RPMI7951 (cell line): Measurements from ENCODE around the gene ATP4B. TPM values are rescaled to one million over a fixed set of nuclear protein-coding genes. Genes with fewer than 3 reads are reported as not detected.

Experiments used
- DNase-seq: peaks from one replicate; pipeline ENCODE4 v3.0.0-alpha.2; 2012; ENCODE audit warnings: low read depth
- total RNA-seq: library from RNA; depleted of rRNA; stranded (reverse); fragments of >200 nt; shearing (Covaris generic); gene quantifications from 2 replicates; pipeline ENCODE4 v1.2.3, GENCODE V29; 2014

ATP4B gene
- total RNA-seq, 1 experiment from 2014 or later: not detected

DNA sequence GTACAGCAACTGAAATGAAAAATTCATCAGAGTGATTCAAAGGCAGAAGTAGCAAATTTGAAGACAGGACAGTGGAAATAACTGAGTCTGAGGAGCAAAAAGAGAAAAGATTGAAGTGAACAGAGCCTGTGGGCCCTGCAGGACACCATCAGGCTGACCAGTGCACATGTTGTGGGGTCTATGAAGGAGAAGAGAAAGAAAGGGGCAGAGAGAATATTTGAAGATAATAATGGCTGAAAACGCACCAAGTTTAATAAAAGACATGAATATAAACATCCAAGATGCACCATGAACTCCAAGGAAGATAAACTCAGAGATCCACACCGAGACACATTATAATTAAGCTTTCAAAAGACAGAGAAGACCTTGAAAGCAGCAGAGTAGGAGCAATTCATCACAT lies 15.4 kb downstream of the ATP4B start:
- no peak for DNase-seq

DNA sequence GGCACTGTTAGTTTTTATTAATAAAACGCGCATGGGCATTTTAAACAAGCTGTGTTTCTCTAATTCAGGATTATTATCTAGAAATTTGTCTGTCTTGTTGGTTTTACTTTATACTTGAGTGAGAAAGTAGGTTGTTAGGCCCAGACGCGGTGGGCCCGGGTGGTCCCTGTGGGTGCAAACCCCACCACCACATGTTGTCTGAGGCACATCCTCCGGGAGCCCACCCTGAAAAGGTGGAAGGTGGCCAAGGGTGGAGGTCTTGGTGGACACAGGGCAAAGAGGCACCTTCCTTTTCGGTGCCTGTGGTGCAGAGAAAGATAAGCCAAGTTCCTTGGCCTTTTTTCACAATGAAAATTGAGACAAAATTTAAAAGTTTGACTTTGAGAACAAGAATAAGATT lies 16.6 kb downstream of the ATP4B start:
- no peak for DNase-seq

DNA sequence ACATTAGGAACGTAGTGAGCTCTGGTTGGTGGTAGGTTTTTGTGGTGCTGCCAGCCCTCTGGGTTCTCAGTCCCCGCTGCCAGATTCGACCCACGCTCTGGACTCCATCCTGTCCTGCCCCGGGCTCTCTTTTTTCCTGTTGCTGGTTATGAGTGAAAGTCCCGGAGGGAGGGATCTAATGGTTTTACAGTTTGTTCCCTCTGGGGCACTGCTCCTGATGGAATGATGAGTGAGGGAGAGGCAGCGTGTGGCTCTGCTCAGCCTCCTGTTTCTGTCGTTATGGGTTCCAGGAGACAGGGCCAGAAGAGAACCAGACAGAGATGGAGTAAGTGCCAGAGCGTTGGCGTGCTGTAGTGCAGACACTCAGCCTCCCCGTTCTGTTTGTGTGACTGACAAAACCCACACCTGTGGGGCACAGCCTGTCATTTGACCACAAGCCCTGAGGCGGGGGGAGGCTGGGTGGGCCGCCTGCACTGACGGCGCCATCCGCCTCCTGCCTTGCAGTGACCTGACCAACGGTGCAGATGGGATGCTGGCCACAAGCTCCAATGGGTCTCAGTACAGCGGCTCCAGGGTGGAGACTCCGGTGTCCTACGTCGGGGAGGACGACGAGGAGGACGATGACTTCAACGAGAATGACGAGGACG lies 18.3 kb downstream of the ATP4B start:
- no peak for DNase-seq

DNA sequence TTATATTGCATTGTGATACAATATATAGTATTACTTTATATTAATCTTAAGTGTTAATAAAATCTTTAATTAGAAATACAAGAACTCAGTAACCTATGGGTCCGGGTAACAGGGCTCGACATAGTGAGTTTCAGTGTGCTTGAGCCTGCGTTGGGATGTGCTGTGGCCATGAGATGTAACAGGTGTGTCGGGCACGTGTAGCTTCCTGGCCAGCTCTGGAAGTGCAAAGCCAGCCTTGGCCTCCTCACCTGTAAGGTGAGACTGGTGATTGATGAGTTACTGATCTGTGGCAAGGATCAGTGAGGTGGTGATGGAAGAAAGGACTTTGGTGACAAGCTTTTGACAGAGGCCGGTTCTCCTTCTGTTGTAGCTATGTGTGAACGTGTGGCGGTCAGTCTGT lies 19.2 kb downstream of the ATP4B start:
- no peak for DNase-seq

DNA sequence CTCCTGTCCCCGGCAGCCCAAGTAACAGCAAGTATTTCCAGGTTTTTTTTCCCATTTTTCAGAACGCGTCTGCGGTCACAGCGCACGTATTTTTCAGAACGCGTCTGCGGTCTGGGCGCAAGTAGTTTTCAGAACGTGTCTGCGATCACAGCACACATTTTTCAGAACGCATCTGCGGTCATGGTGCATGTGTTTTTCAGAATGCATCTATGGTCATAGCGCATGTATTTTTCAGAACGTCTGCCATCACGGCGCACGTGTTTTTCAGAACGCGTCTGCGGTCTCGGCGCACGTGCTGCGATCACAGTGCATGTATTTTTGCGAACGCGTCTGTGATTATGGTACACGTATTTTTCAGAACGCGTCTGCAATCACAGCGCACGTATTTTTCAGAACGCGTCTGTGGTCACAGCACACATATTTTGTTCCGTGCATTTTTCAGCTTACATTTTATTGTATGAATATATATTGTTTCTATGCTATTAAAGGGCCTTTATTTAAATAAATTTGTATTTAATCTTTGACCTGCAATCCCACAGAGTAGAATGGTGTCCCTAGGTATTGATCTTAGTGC lies 19.7 kb downstream of the ATP4B start:
- no peak for DNase-seq

DNA sequence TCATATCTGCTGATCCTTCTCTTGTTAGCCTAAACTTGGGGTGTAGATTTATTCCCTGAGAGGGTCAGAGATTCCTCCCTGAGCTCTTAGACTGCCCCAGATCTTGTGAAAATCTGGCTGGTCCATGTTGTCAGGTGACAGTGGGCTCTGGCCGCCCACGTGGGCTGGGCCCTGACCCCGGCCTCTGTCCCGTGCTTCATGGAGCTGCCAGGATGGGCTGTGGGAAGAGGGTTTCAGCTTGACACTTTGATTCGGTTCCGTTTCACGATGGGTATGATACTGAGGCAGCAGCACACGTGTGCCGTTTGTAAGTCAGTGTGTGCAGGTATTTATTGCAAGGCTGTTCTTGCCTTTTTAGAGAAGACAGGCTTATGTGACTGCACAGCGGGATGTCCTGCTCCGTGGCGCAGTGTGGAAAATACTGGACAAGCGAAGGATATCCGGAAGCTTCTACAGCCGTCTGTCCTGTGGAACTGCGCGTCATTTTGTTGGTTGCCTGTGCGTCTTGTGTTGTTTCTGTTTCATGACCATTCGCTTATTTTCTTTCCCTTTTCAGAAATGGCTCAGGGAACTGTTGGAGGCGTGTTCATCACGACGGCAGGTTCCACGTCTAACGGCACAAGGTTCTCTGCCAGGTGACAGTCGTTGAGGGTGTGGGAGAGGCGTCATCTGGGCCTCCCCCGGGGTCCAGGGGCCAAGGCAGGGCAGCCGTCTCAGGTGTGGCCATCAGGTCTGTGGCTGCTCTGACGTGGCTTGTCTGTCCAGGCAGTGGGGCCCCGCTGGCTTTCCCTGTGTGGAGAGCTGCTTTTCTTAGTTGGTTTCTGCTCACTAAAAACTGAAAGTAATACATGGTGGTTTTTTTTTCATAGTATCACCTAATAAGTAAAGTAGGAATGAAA lies 20.5 kb downstream of the ATP4B start:
- DNase-seq: no peak

DNA sequence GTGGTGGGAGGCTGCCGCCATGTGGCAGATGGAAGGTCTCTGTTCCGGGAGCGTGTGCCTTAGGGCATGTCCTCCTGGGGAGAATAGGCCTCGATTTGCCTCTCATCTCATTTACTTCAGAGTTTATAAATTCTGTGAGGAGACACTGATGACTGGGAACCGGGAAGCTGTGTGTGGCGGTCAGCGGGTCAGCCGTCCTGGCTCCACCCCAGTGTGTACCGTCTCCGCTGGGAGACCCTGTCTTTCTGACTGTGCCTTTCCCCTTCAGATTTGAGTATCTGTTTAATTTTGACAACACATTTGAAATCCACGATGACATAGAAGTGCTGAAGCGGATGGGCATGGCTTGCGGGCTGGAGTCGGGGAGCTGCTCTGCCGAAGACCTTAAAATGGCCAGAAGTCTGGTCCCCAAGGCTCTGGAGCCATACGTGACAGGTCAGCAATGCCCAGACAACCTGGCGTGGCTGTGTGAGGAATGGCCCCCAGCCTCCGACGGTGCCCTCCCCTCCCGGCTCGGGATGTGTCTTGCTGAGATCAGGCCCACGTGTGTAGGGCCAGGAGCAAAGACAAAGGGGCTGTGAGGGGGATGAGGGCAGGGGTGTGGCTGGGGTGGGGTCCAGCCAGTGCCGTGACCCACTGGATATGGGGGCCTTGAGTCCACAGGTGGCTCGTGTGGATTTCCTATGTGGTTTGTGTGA lies 21.6 kb downstream of the ATP4B start:
- no peak for DNase-seq

DNA sequence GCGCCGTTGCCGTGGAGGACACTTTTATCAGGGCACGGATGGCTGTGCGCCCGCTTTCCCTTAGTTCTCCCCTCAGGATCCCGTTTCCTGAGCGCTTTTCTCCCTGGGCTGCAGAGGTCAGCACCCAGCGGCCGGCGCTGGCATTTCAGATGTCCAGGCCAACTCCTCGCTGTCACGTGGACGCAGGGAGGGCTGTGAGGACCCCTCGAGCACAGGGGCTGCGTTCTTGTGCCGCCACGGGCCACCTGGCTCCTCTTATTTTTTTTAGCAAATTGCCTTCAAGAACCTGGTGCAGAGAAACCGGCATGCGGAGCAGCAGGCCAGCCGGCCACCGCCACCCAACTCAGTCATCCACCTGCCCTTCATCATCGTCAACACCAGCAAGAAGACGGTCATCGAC lies 22.3 kb downstream of the ATP4B start:
- DNase-seq: no peak

DNA sequence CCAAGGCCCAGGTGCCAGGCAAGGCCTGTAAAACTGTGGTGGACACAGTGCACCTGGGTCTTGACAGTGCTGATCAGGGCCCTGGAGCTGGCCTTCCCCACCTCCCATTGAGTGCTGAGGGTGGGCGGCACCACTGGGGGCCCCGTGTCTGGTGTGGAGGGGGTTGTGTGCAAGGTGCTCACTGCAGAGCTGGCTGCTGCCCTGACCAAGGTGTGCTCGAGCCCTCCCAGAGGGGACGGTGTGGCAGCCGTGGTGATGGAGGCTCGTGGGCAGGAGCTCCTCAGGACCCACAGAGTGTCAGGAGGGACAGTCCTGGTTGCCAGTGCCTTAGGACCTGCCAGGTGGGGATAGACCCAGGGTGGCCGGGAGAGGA lies 23.0 kb downstream of the ATP4B start:
- no peak for DNase-seq

DNA sequence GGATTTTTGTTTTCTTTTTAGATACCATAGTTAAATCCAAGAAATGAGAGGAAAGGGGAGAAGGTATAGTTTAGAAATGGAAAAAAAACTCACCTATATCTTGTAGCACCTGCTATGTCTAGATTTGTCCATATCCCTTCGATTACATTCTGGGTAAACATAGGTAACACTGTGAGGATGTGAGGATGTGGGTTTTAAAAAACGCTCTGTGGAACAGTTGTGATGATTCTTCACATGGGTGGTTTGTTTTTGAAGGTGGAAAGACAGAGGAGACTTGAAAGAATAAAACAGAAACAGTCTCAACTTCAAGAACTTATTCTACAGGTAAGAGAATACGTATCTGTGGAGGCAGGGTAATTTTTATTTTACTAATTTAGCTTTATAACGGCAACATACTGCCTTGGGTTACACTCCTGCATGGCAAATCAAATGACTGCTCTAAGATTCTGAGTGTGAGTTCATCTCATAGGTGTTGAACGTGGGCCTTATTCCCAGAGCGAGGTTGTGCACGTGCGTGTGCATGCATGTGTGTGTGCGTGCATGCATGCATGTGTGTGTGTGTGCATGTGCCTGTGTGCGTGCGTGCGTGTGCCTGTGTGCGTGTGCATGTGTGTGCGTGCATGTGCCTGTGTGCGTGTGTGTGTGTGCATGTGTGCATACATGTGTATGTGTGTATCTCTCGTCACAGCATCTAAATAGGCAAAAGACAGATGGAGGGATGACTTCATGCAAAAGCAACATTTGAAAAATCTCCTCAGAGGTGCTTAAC lies 23.5 kb downstream of the ATP4B start:
- DNase-seq: no peak

DNA sequence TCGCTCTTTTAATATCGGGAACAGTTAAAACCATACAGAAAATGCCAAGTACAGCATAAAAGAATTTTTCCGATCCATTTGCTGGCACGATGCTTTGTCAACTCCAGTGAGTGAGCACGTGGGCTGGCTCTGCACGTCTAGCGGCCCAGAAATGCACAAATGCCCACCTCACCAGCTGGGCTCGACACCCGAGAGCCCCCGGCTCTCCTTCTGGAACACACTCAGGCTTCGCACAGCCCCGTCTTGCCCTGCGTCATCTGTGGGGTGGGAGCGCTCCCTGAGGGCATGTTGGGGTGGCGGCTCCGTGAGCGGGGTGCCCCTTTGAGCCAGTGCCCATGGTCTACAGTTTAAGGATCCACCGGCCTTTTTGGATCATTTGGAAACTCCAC lies 24.5 kb downstream of the ATP4B start:
- no peak for DNase-seq

DNA sequence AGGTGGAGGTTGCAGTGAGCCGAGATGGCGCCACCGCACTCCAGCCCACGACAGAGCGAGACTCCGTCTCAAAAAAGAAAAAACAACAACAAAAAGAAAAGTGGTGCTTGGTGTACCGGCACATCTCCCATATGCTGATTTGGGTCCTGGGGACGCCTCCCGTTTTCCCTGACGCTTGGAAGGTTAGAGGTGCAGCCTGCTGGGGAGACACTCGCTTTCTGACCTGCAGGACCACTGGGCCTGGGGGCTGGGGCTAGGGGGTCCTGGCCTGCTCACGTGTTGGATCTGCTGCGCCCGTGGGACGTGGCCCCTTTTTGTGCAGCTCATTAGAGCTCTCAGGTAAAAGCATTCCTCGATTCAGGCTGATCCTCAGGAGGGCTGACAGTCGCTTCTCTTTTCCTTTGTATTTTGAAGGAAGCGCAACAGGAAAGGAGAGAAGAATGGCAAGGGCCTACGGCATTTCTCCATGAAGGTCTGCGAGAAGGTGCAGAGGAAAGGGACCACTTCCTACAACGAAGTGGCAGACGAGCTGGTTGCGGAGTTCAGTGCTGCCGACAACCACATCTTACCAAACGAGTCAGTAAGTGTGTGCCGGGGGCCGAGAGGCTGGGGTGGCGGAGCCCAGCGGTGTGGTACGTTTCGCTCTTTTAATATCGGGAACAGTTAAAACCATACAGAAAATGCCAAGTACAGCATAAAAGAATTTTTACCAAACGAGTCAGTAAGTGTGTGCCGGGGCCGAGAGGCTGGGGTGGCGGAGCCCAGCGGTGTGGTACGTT lies 25.1 kb downstream of the ATP4B start:
- no peak for DNase-seq

DNA sequence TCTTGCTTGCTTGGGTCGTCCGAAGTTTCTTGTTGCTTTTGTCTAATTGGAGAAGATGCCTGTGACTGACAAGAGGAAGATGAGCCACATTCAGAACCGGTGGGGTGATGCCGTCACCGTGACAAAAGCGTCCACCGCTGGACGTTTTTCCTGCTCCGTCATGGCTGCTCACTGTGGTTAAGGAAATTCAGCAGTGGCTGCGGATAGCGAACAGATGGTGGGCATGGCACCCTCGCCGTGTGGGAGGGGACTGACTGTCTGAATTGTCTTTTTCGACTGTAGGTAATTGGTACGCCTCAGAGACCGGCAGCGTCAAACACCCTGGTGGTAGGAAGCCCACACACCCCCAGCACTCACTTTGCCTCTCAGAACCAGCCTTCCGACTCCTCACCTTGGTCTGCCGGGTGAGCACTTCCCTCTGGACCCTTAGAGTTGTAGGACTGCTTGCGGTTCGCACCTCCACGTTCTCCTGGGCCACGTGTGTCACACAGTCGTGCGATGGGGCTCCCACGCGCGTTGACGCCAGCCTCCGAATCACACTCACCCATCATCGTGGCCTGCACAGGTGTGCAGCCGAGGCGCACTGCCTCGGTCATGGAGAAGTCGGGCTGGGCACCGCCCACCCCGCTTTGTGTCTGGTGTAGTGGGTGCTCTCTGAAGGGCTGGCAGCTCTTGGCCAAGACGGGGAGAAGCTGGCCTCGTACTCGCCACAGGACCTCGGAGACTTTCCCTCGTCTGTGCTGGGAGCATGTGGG lies 26.5 kb downstream of the ATP4B start:
- DNase-seq: no peak

DNA sequence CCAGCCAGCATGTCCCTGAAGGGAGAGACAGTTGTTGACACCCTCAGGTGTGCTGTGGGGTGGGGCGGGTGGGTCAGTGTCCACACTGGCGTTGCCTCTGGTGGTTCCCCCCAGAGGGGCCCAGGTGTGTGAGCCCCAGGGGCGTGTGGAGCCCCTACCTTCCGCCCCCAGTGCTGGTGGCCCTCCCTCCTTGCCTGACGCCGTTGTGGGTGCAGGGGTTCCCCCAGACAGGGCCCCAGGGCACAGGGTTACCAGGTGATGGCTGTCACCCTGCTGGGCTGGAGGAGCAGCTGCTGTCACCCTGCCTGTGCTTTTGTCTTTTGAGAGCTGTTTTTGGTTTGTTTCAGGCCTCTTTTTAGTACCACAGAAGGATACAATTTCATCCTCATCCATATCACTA lies 27.2 kb downstream of the ATP4B start:
- DNase-seq: no peak

DNA sequence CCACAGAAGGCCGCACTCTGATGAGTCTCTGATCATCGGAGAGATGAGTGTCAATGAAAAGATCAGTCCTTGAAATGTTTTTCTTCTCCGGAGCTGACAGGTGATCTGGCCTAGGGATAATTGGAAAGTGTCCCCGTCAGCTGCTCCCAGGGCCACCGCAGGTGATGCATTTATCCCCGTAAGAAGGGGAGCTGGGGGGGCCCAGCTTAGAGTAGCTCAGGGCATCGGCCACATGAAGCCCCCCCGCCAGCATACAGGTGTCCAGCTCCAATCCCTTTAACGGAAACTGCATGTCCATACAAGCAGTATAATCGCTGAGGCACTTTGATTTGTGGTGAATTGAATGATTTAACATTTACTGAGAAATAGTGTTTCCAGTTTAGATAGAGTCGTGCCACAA lies 27.7 kb downstream of the ATP4B start:
- no peak for DNase-seq

DNA sequence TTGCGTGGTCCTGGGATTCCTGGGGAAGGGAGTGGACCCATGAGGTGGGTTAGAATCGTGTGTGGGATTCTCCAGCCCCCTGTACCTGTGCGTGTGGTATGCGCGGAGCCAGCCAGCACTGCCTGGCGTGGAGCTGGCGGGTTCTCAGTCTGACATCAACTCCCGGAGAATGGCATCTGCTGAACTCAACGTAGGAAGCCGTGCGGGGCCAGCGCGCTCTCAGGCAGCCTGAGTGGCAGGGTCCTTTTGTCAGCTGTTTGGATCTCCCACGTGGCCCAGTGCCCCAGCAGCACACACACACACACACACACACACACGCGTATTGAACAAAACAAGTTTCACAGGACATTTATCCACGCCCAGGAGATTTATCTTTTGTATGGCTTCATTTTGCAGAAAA lies 28.1 kb downstream of the ATP4B start:
- no peak for DNase-seq

DNA sequence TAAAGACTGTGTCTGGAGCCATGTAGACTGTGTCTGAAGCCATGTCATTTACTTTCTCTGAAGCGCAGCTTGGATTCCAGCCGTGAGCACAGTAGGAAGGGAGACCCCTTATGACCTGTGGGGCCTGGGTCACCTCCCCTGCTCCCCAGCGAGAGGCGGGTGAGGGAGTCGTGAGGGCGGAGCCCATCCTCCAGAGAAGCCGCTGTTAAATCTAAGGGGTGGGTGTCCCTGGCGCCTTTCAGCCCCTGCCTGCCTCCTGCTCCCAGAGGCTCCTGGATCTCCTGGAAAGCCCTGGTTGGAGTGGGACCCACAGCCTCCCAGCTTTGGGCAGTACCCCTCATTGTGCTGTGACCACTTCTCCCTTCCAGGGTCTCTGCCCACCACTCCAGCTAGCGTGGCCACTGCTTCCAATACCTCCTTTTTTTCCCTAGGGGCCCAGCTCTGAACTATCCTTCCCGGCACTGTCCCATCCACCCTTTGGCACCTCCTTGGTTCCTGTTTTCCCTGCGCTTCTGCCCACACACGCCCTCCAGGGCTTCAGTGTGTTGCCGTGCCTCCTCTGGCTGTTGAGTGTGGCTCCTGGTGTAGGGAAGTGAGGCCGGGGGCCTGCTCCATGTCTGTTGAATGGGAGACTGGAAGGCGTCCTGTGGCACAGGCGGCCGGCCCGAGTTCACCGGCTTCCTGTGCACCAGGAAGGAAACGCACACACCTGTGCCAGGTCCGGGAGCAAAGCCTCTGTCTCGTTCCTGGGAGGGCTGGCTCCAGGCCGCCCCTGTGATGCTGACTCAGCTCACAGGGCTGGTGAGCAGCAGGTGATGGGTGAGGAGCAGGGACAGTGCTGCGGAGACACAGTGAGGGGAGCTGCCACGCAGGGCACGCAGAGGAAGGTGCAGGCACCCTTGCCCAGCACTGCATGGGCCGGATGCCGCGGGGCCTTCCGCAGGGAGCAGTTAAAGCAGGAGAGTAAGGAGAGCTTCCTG lies 29.4 kb downstream of the ATP4B start:
- no peak for DNase-seq

DNA sequence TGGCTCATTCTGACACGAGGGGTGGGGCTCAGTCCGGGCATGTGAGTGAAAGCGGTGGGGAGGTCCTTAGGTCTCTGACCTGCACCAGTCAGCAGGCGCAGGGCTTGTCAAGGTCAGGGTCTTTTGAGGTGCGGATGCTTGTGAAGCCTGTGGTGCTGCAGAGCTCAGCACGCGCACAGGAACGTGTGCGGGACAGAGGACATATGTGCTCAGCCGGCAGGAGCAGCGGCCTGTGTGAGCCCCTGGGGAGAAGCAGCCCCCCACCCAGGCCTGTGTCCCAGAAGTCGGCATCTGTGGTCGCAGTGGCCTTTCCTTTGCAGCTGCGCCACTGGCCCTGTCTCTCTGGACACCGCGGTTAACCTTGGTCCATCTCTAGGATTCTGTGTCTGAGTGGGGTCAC lies 30.9 kb downstream of the ATP4B start:
- DNase-seq: no peak
